Right atrium auricular region (tissue), 2 donors: ENCODE measurements around the gene AGXT. TPM values are rescaled to one million over a fixed set of nuclear protein-coding genes. Genes with fewer than 3 reads are reported as not detected.

Source experiments
- DNase-seq: peaks from one replicate; pipeline ENCODE4 v3.0.0-alpha.2; 2019; ENCODE audit warnings: low spot score
- H3K27ac ChIP-seq, 2 donors: fragments of 200-600 bp; sonication (generic); 1 replicate in 1 of 2; 2 replicates in 1 of 2; pipeline ENCODE4 v1.5.1; 2016 to 2019
- H3K27me3 ChIP-seq, 2 donors: fragments of 200-600 bp; sonication (generic); one replicate each; pipeline versions ENCODE4 v1.5.1 to v1.6.0; 2017 to 2019
- H3K36me3 ChIP-seq: fragments of 200-600 bp; sonication (generic); one replicate; pipeline ENCODE4 v1.5.1; 2016
- H3K4me1 ChIP-seq, 2 donors: fragments of 200-600 bp; sonication (generic); one replicate each; pipeline versions ENCODE4 v1.5.1 to v1.6.0; 2017 to 2019
- H3K4me3 ChIP-seq, 2 donors: fragments of 200-600 bp; sonication (generic); 1 replicate in 1 of 2; 2 replicates in 1 of 2; pipeline ENCODE4 v1.5.1; 2017 to 2019; ENCODE audit warnings: mild to moderate bottlenecking in 1 of 2, moderate library complexity in 1 of 2
- H3K9me3 ChIP-seq, 2 donors: fragments of 200-600 bp; sonication (generic); one replicate each; pipeline ENCODE4 v1.5.1; 2019
- CTCF ChIP-seq, 2 donors: fragments of 200-600 bp; sonication (generic); IDR thresholded peaks; one replicate each; pipeline ENCODE4 v1.5.1; 2019; ENCODE audit warnings: antibody characterized with exemption in 2 of 2
- total RNA-seq, 2 donors: library from RNA; depleted of rRNA; stranded (reverse); fragments of >200 nt; gene quantifications; one replicate each; pipeline ENCODE4 v1.1.0, GENCODE V29; 2016

AGXT gene
- total RNA-seq, 2 donors from 2014 or later, result not detected

GRCh38 chr2:240906141-240906910 lies 37.7 kb downstream of the AGXT start, which contains the start of gene CROCC2:
CROCC2 (plus strand) TSS chr2:240906336; CDS start chr2:240906514, 178 bp downstream.
- TF ChIP-seq CTCF (IDR thresholded peaks at IDR 0.05), result no peak
- Histone ChIP-seq H3K27me3 (no peaks in the 10 kb centered on the region), H3K27ac (no peak within 1 kb of the TSS), H3K36me3 (no peaks in the 10 kb centered on the region), H3K9me3 (no peaks in the 10 kb centered on the region), H3K4me1 (no peaks in the 10 kb centered on the region), H3K4me3 (no peak within 1 kb of the TSS)
- no peak for DNase-seq

GRCh38 chr2:240906911-240907590 lies 38.4 kb downstream of the AGXT start:
- no peaks in the 10 kb centered on the region for H3K36me3 ChIP-seq
- no peaks in the 10 kb centered on the region for H3K4me1 ChIP-seq
- no peak for DNase-seq
- H3K9me3 ChIP-seq, result no peaks in the 10 kb centered on the region
- no peak for TF ChIP-seq CTCF (IDR thresholded peaks at IDR 0.05)
- H3K27ac ChIP-seq, result no peak overlapping the region
- H3K4me3 ChIP-seq, result no peak overlapping the region
- no peaks in the 10 kb centered on the region for H3K27me3 ChIP-seq

- H3K4me3 ChIP-seq, result no peak overlapping the region
- no peak for TF ChIP-seq CTCF (IDR thresholded peaks at IDR 0.05)
- H3K9me3 ChIP-seq, result no peaks in the 10 kb centered on the region
- peaks cover 0 to 17% of the 10 kb centered on the region in 2 donors for H3K4me1 ChIP-seq
- DNase-seq, result no peak
- no peaks in the 10 kb centered on the region for H3K27me3 ChIP-seq
- no peak overlapping the region for H3K27ac ChIP-seq
- H3K36me3 ChIP-seq, result no peaks in the 10 kb centered on the region
Observed at GRCh38 chr2:240909216-240909974, 40.8 kb downstream of the AGXT start.

GRCh38 chr2:240911641-240912265 lies 43.1 kb downstream of the AGXT start:
- no peak for DNase-seq
- Histone ChIP-seq H3K4me3 (no peak overlapping the region), H3K27me3 (peaks cover 0 to 4% of the 10 kb centered on the region in 2 donors), H3K4me1 (peaks cover 0 to 40% of the 10 kb centered on the region in 2 donors), H3K36me3 (no peaks in the 10 kb centered on the region), H3K27ac (no peak overlapping the region), H3K9me3 (no peaks in the 10 kb centered on the region)
- TF ChIP-seq CTCF (IDR thresholded peaks at IDR 0.05), result no peak
